NCI-H146 (cell line): ENCODE measurements around the gene ZGLP1.

ENCODE experiments used
- DNase-seq: peaks from one replicate; lab custom pipeline; 2025; lab: John Stamatoyannopoulos, UW

Gene ZGLP1

DNA sequence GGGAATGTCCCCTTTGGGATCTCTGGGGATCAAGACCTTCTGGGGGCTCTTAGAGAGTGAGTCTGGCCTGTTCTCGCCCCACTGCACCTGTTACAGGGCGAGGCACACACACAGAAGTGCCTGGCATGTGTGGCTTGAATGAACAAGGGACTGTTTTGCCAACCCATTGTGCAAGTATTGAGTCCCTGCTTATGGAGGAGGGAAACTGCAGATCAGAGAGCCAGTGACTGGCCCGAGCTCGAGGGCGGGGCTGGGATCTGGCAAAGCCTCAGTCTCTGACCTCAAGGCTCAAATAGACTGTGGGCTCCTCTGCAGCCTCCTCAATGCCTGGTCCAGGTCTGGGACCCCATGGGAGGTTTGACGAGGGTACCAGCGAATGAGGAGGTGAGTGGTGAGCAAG is 18.2 kb upstream of the ZGLP1 start:
- DNase-seq: no peak

DNA sequence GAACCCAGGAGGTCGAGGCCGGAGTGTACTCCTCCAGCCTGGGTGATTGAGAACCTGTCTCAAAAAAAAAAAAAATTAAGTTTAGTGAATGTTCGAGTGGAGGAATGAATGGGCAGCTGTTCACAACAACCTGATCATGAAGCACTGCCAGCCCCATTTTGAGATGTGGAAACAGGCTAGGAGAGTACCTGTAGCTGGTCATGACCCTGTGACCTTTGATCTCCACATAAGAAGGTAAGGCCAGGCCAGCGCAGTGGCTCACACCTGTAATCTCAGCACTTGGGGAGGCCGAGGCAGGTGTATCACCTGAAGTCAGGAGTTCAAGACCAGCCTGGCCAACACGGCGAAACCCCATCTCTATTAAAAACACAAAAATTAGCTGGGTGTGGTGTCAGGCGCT is 16.1 kb upstream of the ZGLP1 start:
- no peak for DNase-seq

DNA sequence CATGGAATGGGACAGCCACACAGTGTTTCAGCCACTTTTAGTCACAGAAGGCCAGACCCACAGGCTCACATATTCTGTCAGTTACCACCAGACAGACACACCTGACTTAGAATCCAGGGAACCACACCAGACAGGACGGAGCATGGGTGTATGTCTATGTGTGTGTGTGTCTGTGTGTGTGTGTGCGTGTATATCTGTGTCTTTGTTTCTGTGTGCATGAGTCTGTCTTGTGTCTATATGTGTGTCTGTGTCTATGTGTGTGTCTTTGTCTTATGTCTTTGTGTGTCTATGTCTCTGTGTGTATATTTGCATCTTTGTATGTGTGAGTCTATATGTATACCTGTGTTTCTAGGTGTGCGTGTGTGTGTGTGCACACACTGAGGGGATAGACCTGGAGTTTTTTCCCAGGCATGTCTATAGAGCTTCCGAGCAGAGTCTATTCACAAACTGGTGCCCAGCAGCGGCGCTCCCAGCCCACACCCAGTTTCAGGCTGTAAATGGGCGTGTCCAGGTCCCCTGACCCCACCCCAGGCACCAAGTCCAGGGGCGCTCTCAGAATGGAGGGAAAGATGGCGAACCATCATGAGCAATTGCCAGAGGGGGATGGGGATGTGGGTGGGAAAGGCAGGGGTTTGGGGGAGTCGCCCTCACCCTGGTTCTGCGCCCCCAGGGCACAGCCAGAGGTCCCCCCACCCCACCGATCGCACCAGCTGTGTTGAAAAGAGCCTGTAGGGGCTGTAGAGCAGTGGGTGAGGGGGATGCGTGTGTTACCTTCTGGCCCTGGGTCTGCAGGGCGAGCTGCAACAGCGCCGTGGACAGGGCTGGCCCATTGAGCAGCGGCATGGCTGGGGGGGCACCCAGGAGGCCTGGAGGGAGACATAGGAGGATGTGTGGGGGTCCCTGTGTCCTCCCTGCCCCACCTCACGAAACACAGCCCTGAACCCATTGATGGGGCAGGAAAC is 12.5 kb upstream of the ZGLP1 start:
- no peak for DNase-seq

DNA sequence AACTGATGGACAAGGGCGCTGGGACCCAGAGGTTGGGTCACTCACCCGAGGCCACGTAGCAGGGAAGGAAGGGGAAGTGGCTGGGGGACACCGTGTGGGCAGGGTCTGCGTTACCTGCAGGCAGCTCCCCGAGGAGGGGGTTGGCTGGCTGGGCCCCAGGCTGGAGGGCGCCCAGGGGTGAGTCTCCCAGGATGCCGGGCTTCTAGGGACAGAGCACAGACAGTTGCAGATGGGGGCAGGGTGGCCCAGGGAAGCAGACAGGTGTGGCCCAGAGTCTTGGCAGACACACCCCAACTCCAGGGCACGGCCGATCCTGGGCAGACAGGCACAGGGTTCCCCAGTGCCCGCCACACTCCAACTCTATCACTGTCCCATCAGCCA is 11.8 kb upstream of the ZGLP1 start:
- DNase-seq: no peak

DNA sequence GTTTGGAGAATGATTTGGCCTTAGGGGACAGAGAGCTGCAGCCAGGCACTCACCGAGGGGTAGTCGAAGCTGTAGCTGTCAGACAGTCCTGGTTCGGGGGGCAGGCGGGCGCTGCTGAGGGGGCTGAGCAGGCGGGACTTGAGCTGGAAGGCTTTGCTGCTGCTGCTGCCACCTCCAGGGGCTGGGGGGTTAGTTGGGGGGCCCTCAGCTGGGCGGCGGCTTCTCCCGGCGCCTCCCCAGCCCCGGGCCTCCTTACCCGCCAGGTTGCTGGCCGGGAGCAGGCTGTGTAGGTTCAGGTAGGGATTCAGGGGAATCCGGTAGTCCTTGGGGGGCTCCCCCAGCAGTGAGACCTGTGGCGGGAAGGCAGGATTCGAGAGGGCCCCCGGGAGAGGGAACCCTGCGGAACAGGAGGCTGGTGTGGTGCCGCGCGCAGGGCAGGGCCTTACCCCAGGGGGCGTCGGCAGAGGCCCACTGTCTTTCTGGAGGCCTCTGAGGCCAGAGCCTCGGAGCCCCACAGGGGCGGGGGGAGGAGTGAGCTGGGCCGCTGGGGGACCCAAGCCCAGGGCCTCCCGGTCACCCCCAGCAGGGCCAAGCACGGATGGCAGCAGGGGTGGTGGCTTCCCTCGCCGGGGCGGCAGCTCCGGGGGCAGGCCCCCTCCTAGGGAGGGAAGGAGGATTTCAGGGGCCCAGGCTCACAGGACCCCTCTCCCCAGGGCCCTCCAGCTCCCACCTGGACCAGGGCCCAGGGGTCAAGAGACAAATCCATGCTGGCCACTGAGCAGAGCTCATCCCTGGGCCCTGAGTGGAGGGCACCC is 11.2 kb upstream of the ZGLP1 start:
- DNase-seq: no peak

DNA sequence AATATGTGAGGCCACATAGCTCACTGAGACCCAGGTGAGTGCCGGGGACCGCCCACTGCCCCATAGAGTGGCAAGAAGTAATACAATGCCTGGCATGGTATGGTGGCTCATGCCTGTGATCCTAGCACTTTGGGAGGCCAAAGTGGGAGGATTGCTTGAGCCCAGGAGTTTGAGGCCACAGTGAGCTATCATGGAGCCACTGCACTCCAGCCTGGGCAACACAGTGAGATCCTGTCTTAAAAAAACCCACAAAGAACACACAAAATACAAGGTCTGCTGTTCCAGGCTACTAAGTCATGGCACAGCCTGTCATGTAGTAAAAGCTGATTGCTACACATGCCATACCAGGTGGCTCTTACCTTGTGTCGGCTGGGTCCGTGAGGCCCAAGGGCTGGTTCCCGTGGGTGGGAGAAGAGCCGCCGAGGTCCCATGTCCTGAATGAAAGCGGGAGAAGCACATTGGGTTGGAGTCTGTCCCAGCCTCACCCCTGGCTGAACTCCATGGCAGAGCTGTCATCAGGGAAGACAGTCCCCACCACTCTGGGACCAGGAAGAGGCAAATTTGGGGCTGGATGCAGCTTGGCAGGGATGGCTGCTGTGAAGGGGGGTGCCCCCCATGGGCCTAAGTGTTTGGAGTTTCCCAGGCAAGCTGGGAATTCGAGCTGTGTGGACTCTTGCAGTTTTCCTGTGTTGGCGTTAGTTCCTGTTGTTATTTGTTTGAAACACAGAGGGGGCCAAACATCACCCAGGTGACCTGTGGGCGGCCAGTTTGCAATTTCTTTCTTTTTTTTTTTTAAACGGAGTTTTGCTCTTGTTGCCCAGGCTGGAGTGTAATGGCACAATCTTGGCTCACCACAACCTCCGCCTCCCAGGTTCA is 9.4 kb upstream of the ZGLP1 start:
- DNase-seq: no peak

DNA sequence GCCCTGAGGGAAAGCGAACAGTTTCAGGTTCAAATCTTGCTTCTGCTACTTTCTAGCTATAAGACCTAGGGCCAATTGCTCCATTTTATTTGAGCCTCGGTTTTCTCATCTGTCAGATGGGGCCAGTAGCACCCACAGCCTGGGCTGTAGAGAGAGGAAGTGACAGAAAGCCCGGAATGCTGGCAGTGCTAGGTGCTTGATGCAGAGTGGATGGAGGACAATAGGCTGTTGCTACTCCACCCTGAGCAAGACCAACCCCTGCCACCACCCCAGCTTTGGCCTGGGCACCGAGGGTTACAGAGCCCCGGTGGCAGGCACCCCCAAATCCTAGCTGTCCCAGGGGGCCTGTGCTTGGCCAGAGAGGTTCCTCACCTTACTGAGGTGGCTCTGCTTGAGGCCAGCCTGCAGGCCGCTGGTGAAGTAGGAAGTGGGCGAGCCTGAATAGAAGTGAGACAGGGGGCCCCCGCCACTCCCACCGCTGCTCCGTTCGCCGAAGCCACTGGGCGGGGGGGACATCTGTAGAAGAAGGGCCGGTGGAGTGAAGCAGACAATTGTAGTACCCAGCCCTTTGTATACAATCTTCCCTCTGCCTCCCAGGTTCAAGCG is 8.3 kb upstream of the ZGLP1 start:
- no peak for DNase-seq

DNA sequence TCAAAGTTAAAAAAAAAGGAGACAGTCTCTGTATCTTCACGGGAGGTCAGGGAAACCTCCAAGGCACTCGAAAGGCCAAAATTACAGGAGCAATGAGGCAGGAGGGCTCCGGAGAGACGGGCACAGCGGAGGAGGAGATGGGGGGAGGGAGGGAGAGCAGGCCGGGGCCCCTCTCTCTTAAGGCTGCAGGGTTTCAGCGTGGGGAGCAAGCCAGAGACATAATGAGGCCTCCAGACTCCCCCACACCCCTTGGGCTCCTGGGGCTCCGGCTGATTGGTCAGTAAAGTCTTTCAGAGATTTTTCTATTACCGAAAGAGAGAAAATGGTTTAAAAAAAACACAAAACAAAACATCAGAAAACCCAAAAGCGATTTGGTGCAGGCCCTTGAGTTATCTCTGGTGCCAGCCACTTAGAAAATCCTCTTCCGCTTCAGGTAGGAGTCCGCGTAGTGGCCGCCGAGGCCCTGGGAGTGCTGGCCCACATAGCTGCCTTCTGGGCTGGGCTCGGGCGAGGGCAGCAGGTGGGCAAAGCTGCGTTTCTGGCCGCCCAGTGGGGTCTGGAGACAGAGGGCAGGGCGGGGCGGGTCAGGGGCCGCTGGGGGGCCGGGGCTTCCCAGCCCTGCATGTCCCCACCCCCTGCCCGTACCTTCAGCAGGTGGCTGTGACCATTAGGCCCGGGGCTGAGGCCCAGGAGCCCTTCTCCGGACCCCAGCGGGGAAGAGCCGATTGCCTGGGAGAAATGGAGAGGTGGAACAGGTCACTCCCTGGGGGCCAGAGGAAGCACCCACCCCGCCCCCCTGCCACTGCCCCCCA is 7.6 kb upstream of the ZGLP1 start:
- no peak for DNase-seq

DNA sequence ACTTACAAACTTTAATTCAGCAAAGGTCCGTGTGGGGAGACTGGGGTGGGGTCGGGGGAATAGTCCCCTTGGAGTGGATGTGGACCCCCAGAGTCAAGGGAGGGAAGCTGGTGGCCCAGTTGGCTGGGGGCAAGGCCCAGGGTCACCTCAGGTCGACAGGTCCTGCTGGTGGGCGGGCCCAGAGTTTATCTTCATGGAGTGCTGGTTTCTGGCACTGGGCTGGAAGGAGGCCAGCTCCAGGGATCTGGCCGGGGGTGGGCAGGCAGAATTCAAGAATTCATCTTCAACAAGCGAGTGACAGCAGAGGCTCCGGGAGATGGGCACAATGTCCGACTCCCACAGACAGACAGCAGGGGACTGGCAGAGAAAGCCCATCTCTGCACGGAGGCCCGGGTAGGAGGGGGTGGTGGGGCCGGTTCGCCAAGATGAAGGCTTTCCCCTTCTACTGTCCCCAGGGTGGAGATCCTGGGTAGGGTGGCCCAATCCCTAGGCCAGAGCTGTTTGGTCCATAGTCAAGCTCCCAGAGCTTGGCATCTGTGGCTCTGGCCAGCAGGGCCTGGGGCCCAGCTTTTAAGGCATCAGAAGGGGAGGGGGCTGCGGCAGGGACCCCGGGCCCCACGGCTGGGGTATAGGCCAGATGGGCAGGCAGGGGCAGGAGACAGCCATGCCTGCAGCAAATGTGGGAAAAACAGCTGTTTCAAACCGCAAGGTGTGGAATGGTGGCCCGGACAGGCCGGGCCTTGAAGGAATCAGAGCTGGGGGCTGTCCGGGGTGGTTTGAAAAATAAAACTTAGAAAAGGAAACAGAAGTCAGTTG is 6.8 kb upstream of the ZGLP1 start:
- DNase-seq: no peak

DNA sequence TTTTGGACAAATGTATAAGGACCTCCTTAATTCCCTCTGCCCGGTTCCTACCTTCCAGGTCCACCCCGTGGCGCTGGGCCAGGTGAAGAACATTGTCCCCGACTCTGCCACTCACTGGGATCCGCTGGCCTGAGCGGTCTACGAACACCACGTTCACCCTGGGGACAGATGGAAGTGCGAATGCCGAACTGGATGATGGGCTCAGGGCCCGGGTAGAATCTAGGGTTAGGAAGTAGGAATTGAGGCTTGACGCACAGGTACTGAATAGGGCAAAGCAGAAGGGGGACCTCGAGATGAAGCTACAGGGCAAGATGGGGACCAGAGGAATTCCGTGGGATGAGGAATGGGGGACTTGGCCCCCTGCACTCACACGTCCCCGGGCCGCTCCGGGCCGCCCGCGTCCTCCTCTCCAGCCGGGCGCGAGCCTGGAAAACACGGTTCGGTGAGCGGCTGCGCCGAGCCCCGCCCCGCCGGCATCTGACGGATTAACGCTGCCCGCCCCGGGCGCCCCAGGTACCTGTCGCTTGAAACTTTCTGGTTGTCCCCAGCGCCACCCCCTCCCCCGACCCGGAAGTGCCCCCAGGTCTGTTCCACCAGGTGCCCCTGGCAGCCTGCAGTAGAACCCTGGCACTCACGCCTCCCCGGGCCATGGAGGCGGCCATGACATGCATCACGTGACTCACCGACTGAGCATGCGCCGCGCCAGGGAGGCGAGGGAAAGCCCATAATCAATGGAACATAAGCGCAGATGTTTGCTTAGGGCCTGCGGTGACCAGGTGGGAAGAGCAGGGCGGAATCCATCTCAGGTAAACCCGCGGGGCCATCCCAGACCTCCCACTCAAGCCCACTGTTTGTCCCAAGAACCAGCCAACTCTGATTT is 6.0 kb upstream of the ZGLP1 start, which contains the start of gene FDX2:
FDX2 (minus strand) TSS at position 681 of the 880 bp plus-strand sequence; CDS start at position 662, 19 bp downstream.
- DNase-seq: peak; percentile 98

DNA sequence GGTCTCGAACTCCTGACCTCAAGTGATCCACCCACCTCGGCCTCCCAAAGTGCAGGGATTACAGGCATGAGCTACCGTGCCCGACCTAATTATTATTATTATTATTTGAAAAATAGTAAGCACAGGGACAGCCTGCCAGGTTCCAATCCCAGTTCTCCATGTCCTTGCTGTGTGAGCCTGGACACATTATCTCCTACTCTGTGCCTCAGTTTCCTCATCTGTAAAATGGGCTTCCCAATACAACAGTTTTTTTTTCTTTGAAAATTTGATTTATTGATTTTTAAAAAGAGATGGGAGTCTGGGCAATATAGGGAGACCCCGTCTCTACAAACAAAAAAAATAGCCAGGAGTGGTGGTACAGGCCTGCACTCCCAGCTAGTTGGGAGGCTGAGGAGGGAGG is 3.3 kb downstream of the ZGLP1 start:
- DNase-seq: no peak

DNA sequence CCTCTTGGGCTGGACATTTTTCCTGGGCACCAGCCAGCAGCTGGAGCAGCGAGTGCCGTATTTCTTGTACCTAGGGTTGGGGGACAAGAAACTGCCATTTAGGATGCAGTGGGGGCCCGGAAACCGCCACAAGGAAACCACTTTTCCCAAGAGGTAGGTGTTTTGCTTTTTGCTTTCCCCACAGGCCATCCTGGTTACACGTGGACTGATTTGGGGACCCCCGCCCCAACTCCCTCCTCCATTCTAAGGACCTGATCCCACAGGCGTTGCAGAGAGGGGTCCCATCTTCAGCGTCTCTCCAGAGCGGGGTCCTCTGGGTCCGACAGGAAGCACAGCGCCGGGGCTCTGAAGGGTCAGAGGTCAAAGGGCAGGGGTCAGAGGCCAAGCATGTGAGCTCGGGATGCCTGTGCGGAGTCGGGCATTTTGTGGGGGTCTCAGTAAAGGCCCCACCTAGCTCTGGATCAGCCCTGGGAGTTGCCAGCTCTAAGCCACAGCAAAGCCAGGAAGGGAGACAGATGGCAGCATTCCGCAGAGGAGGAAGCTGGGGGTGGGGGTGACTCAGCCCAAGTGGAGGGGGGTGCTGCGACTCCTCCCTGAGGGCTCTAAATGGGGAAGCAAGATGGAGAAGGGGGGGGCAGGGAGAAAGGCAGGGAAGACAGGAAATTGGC is 4.3 kb downstream of the ZGLP1 start:
- DNase-seq: no peak

DNA sequence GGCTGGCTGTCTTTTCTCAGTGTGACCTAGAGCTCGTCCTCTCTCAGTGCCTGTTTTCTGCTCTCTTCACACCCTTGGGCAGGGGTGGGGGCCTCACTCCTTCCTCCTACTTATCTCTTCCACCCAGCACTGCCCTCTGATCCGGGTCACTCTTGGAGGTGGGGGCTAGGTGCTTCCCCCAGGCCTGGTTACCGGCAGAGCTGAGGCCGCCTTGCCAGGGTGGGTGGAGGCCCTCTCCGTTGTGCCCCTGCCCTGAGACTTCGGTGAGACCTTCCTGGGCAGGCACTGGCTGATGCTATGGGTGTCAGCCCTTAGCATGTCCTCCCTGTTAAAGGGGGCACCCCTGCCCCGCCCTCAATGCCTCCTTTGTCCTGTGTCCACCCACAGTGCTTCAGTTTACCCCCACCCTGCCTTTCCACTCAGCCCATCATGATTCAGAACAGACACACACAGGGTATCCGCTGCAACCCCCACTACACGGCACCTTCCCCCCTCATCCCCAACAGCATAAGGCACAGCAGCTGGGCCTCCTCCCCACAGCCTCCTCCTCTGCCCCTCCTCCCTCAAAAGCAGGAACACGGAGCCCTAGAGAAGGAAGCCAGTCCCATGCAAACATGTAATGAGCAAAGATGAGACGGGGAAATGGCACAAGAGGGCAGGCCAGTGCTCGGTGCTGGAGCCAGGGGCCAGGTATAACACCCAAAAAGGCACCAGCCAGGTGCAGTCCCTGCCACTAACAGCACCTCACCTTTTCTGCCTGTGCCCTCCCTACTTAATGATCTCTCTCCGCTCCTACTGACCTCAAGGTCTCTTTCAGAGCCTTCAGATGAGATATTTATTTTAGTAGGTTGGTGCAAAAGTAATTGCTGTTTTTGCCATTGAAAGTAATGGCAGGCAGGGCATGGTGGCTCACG is 9.8 kb downstream of the ZGLP1 start:
- no peak for DNase-seq

DNA sequence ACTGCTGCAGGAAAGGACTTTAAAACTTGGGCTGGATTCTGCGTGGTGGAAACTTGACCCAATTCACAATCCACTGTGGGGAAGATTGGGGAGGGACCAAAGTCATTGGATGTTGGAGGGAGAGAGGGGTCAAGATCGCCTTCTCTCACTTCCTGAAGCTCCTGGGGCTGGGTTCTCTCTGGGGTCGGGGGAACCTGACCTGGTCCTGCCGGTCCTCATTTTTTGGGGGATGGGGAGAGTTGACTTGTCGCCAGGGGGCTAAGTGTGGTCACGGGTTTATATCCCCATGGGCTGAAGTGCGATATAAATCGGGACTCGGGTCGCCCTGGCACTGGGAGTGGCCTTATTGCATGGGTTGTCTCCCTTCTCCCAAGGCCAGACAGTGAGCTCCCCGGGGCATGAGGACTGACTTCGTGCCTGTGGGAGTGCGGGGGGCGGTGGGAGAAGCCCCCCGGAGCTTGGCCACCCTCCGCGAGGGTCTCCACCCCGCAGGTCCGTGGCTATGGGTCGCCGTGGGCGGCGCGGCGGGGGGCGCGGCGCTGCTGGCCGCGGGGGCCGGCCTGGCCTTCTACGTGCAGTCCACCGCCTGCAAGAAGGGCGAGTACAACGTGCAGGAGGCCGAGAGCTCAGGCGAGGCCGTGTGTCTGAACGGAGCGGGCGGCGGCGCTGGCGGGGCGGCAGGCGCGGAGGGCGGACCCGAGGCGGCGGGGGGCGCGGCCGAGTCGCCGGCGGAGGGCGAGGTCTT is 13.6 kb downstream of the ZGLP1 start:
- DNase-seq: no peak

DNA sequence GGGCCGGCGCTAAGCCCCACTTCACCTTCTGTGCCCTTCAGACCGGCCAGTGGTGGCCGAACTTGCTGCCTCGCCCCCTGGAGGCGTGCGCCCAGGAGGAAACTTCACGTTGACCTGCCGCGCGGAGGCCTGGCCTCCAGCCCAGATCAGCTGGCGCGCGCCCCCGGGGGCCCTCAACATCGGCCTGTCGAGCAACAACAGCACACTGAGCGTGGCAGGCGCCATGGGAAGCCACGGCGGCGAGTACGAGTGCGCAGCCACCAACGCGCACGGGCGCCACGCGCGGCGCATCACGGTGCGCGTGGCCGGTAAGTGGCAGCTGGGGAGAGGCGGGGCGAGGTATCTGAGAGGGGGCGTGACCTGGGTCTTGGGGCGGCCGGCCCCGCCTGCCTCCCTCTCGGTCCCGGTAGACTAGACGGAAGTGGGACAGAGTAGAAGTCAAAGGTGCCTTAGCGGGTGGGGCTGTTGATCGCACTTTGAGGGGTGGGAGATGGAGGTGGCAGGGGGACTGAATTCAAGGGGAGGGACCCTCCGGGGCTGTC is 14.2 kb downstream of the ZGLP1 start:
- no peak for DNase-seq

DNA sequence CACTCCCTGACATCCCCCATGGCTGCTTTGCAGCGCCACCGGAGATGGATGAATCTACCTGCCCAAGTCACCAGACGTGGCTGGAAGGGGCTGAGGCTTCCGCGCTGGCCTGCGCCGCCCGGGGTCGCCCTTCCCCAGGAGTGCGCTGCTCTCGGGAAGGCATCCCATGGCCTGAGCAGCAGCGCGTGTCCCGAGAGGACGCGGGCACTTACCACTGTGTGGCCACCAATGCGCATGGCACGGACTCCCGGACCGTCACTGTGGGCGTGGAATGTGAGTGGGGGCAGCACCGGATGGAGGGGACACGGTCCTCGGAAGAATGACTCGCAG is 15.3 kb downstream of the ZGLP1 start:
- no peak for DNase-seq
